Measurements from ENCODE around the gene GPR25.

DNA sequence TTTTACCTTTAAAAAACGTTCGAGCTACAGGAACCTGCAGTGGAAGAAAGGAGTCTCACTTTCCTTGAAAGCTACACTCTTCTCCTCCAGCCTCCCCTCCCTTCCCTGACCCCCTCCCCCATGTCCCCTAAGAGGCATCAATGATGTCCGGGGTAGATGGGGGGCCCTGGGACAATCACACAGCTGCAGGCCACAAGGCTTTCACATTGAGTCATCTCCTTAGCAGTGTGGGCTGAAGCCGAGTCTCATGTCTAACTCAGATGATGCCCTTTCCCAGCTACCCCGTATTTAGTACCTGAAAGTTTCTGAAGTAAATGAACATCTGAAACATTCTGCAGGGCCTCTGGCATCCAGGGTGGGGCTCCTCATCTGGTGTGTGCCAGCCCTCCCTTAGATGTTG, 6.3 kb upstream of the GPR25 start:
- TF ChIP-seq, protein P1, sequence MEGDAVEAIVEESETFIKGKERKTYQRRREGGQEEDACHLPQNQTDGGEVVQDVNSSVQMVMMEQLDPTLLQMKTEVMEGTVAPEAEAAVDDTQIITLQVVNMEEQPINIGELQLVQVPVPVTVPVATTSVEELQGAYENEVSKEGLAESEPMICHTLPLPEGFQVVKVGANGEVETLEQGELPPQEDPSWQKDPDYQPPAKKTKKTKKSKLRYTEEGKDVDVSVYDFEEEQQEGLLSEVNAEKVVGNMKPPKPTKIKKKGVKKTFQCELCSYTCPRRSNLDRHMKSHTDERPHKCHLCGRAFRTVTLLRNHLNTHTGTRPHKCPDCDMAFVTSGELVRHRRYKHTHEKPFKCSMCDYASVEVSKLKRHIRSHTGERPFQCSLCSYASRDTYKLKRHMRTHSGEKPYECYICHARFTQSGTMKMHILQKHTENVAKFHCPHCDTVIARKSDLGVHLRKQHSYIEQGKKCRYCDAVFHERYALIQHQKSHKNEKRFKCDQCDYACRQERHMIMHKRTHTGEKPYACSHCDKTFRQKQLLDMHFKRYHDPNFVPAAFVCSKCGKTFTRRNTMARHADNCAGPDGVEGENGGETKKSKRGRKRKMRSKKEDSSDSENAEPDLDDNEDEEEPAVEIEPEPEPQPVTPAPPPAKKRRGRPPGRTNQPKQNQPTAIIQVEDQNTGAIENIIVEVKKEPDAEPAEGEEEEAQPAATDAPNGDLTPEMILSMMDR (IDR thresholded peaks at IDR 0.05; ENCODE audit: insufficient read depth, low read length) = no peak
- TF ChIP-seq, protein P2, sequence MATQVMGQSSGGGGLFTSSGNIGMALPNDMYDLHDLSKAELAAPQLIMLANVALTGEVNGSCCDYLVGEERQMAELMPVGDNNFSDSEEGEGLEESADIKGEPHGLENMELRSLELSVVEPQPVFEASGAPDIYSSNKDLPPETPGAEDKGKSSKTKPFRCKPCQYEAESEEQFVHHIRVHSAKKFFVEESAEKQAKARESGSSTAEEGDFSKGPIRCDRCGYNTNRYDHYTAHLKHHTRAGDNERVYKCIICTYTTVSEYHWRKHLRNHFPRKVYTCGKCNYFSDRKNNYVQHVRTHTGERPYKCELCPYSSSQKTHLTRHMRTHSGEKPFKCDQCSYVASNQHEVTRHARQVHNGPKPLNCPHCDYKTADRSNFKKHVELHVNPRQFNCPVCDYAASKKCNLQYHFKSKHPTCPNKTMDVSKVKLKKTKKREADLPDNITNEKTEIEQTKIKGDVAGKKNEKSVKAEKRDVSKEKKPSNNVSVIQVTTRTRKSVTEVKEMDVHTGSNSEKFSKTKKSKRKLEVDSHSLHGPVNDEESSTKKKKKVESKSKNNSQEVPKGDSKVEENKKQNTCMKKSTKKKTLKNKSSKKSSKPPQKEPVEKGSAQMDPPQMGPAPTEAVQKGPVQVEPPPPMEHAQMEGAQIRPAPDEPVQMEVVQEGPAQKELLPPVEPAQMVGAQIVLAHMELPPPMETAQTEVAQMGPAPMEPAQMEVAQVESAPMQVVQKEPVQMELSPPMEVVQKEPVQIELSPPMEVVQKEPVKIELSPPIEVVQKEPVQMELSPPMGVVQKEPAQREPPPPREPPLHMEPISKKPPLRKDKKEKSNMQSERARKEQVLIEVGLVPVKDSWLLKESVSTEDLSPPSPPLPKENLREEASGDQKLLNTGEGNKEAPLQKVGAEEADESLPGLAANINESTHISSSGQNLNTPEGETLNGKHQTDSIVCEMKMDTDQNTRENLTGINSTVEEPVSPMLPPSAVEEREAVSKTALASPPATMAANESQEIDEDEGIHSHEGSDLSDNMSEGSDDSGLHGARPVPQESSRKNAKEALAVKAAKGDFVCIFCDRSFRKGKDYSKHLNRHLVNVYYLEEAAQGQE (IDR thresholded peaks at IDR 0.05; ENCODE audit: insufficient replicate concordance, low read depth) = no peak
- TF ChIP-seq GABPA (IDR thresholded peaks at IDR 0.05; ENCODE audit: low read depth) (no peak), SPI1 (IDR thresholded peaks at IDR 0.05; ENCODE audit: borderline replicate concordance, low read depth) (no peak), POLR2AphosphoS5 (IDR thresholded peaks at IDR 0.05; ENCODE audit: low read depth) (no peak)

Measured in HL-60 (cell line).